Breast epithelium (tissue), 4 donors: Measurements from ENCODE around the gene SLAMF8. TPM values are rescaled to one million over a fixed set of nuclear protein-coding genes. Genes with fewer than 3 reads are reported as not detected.

Experiments used
- DNase-seq, 2 donors: peaks; one replicate each; pipeline ENCODE4 v3.0.0-alpha.2; 2019; ENCODE audit warnings: low spot score in 2 of 2
- H3K27ac ChIP-seq, 2 donors: fragments of 200-600 bp; sonication (generic) in 1 of 2; one replicate each; pipeline ENCODE4 v1.5.1; 2016 to 2019; ENCODE audit warnings: mild to moderate bottlenecking in 1 of 2
- H3K27me3 ChIP-seq, 2 donors: fragments of 200-600 bp; sonication (generic) in 1 of 2; one replicate each; pipeline versions ENCODE4 v1.5.1 to v1.6.0; 2017 to 2019; ENCODE audit warnings: control low read depth in 1 of 2, mild to moderate bottlenecking in 1 of 2
- H3K36me3 ChIP-seq: fragments of 200-600 bp; one replicate; pipeline ENCODE4 v1.5.1; 2019
- H3K4me1 ChIP-seq, 2 donors: fragments of 200-600 bp; sonication (generic); one replicate each; pipeline ENCODE4 v1.5.1; 2016 to 2019; ENCODE audit warnings: control low read depth in 1 of 2
- H3K4me3 ChIP-seq, 3 donors: fragments of 200-600 bp; sonication (generic); 1 replicate in 2 of 3; 2 replicates in 1 of 3; pipeline ENCODE4 v1.5.1; 2016 to 2019; ENCODE audit warnings: mild to moderate bottlenecking in 3 of 3, moderate library complexity in 2 of 3
- H3K9me3 ChIP-seq, 2 donors: fragments of 200-600 bp; sonication (generic) in 1 of 2; one replicate each; pipeline ENCODE4 v1.5.1; 2016 to 2019; ENCODE audit warnings: control low read depth in 1 of 2
- POLR2A ChIP-seq: fragments of 450-650 bp; IDR thresholded peaks from one replicate; pipeline ENCODE4 v1.6.1; 2016; ENCODE audit warnings: antibody characterized with exemption, mild to moderate bottlenecking, moderate library complexity
- POLR2AphosphoS5 ChIP-seq, 3 donors: sonication (generic); formaldehyde crosslinking; IDR thresholded peaks; one replicate each; pipeline ENCODE4 v1.6.1; 2017; ENCODE audit warnings: antibody characterized with exemption in 3 of 3
- intact Hi-C: fragments of 100-400 bp; cut with DNase I; formaldehyde crosslinking; loops from one replicate; pipeline ENCODE4 v1.15.1; 2023; ENCODE audit warnings: low total_unique reads
- total RNA-seq, 3 donors: library from RNA; depleted of rRNA; stranded (reverse); fragments of >200 nt; gene quantifications; one replicate each; pipeline ENCODE4 v1.1.0, GENCODE V29; 2016
- TF ChIP-seq, protein P1 (sequence below), 3 donors: fragments of 450-650 bp; IDR thresholded peaks; one replicate each; pipeline ENCODE4 v1.5.1; 2016 to 2017; ENCODE audit warnings: antibody characterized with exemption in 3 of 3, mild to moderate bottlenecking in 3 of 3, moderate library complexity in 3 of 3

Gene SLAMF8
- total RNA-seq, 3 donors from 2014 or later: 2.3 to 15.4 (median 12.3) TPM

DNA sequence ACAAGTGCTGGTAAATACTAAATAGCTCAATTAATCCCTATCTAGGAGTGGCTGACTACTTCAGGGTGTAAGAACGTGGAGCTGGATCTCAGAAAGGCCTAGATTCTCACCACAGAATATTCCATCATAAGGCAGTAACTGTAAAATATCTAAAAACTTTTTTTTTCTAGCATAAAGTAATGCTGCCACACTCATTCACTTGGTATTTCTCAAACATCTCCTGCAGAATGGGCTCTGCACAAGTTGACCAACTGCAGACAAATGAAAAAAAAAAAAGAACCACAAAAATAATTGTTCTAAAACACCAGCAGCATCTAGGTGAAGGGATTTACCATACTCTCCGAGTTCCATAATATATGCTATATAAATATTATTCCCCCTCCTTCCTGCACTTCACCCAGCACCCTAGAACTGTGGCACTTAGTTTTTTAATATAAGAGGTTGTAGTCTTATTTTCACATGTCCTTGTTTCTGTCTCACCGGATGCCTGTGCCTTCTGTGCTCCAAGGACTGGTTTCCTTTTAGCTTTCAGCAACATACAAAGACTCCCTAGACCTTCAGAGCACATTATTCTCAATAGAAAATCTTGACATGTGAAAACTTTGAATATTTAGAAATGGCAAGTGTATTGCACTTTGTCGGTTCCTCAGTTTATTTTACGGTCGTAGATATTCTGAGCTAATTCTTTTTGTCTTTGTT is 26.9 kb downstream of the SLAMF8 start:
- TF ChIP-seq POLR2AphosphoS5 (IDR thresholded peaks at IDR 0.05) (no peak), POLR2A (no peak)
- TF ChIP-seq, protein P1, sequence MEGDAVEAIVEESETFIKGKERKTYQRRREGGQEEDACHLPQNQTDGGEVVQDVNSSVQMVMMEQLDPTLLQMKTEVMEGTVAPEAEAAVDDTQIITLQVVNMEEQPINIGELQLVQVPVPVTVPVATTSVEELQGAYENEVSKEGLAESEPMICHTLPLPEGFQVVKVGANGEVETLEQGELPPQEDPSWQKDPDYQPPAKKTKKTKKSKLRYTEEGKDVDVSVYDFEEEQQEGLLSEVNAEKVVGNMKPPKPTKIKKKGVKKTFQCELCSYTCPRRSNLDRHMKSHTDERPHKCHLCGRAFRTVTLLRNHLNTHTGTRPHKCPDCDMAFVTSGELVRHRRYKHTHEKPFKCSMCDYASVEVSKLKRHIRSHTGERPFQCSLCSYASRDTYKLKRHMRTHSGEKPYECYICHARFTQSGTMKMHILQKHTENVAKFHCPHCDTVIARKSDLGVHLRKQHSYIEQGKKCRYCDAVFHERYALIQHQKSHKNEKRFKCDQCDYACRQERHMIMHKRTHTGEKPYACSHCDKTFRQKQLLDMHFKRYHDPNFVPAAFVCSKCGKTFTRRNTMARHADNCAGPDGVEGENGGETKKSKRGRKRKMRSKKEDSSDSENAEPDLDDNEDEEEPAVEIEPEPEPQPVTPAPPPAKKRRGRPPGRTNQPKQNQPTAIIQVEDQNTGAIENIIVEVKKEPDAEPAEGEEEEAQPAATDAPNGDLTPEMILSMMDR (IDR thresholded peaks at IDR 0.05): no peak
- H3K27ac ChIP-seq: peak overlapping the region; percentile 95 to 97

GRCh38 chr1:159854116-159854692 is 27.5 kb downstream of the SLAMF8 start:
- Histone ChIP-seq H3K36me3 (no peaks in the 10 kb centered on the region), H3K27ac (peak overlapping the region; percentile 95 to 97), H3K4me3 (peak overlapping the region; percentile 61 to 89 (median 77)), H3K9me3 (no peaks in the 10 kb centered on the region), H3K4me1 (no peaks in the 10 kb centered on the region), H3K27me3 (no peaks in the 10 kb centered on the region)
- TF ChIP-seq POLR2AphosphoS5 (IDR thresholded peaks at IDR 0.05) (no peak), POLR2A (no peak)
- TF ChIP-seq, protein P1 (IDR thresholded peaks at IDR 0.05): no peak
- peak; percentile 53 to 69 for DNase-seq
- intact Hi-C loops: no loop called here

More for the DNA sequence above, 26.9 kb downstream of the SLAMF8 start:
- H3K9me3 ChIP-seq: no peaks in the 10 kb centered on the region
- H3K27me3 ChIP-seq: no peaks in the 10 kb centered on the region
- H3K4me1 ChIP-seq: no peaks in the 10 kb centered on the region
- peak overlapping the region; percentile 61 to 89 (median 77) for H3K4me3 ChIP-seq
- no peaks in the 10 kb centered on the region for H3K36me3 ChIP-seq
- intact Hi-C loops: no loop called here
- DNase-seq: no peak

- intact Hi-C loops: no loop called here
- no peak for TF ChIP-seq POLR2A
- TF ChIP-seq, protein P1 (IDR thresholded peaks at IDR 0.05): peak in 1 of 3 donors; percentile 12
- TF ChIP-seq POLR2AphosphoS5 (IDR thresholded peaks at IDR 0.05): peak; percentile 46 to 65 (median 48)
Observed at GRCh38 chr1:159854693-159855192, 28.1 kb downstream of the SLAMF8 start.

DNA sequence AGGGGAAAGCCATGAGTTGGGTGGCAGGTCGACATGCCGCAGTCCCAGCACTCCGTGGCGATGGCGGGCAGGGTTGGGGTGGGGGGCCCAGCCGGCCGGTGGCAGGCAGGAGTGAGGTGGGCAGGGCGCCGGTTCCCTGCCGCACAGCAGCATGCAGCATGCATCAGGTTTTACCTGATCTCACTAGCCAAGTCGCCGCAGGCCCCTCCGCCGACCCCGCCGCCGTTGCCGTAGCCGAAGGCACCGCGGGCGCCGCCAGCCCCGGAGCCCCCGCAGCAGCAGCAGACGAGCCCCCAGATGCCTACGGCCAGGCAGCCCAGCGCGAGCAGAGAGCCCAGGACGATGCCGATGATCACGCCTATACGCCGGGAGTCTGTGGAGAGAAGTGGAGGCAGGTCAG is 29.0 kb downstream of the SLAMF8 start:
- no peak for TF ChIP-seq POLR2AphosphoS5 (IDR thresholded peaks at IDR 0.05)
- TF ChIP-seq POLR2A: no peak
- TF ChIP-seq, protein P1 (IDR thresholded peaks at IDR 0.05): no peak
- DNase-seq: no peak
- H3K36me3 ChIP-seq: no peaks in the 10 kb centered on the region
- intact Hi-C loops: no loop called here
- H3K9me3 ChIP-seq: no peaks in the 10 kb centered on the region
- peak overlapping the region in 1 of 2 donors; percentile 95 for H3K27ac ChIP-seq
- H3K4me3 ChIP-seq: peak overlapping the region in 1 of 3 donors; percentile 77
- no peaks in the 10 kb centered on the region for H3K4me1 ChIP-seq
- no peaks in the 10 kb centered on the region for H3K27me3 ChIP-seq

More at GRCh38 chr1:159854693-159855192, 28.1 kb downstream of the SLAMF8 start:
- peak overlapping the region; percentile 95 to 97 for H3K27ac ChIP-seq
- H3K4me3 ChIP-seq: peak overlapping the region; percentile 61 to 89 (median 77)
- H3K4me1 ChIP-seq: no peaks in the 10 kb centered on the region
- no peaks in the 10 kb centered on the region for H3K27me3 ChIP-seq
- H3K36me3 ChIP-seq: no peaks in the 10 kb centered on the region
- peak; percentile 67 to 79 for DNase-seq
- no peaks in the 10 kb centered on the region for H3K9me3 ChIP-seq

GRCh38 chr1:159856576-159856975 is 29.9 kb downstream of the SLAMF8 start:
- Histone ChIP-seq H3K36me3 (no peaks in the 10 kb centered on the region), H3K4me1 (no peaks in the 10 kb centered on the region), H3K9me3 (no peaks in the 10 kb centered on the region), H3K27ac (no peak overlapping the region), H3K27me3 (no peaks in the 10 kb centered on the region), H3K4me3 (no peak overlapping the region)
- intact Hi-C loops: no loop called here
- DNase-seq: no peak
- no peak for TF ChIP-seq POLR2AphosphoS5 (IDR thresholded peaks at IDR 0.05)
- no peak for TF ChIP-seq POLR2A
- TF ChIP-seq, protein P1 (IDR thresholded peaks at IDR 0.05): no peak
